ENCODE results near the gene UGT1A1. TPM values are rescaled to one million over a fixed set of nuclear protein-coding genes. Genes with fewer than 3 reads are reported as not detected.

The UGT1A1 gene
- total and polyA plus RNA-seq, 4 donors: 145 to 386 (median 288) TPM; not detected in 1

GRCh38 chr2:233820774-233821105 is 60.7 kb downstream of the UGT1A1 start:
- Histone ChIP-seq H3K9me3 (ENCODE audit: control insufficient read depth in 4 of 4, low read length in 3 of 4) (no peaks in the 10 kb centered on the region), H3K36me3 (ENCODE audit: control insufficient read depth in 4 of 4, insufficient read depth in 3 of 4, low read depth in 1 of 4, low read length in 3 of 4) (no peaks in the 10 kb centered on the region), H3K9ac (ENCODE audit: low read depth in 1 of 2, low read length in 2 of 2) (no peak overlapping the region), H3K27me3 (ENCODE audit: control insufficient read depth in 4 of 4, insufficient read depth in 4 of 4, low read length in 3 of 4) (no peaks in the 10 kb centered on the region), H3K4me3 (ENCODE audit: low read depth in 1 of 3, low read length in 3 of 3) (no peak overlapping the region), H3K27ac (ENCODE audit: low read depth in 1 of 2, low read length in 2 of 2) (no peak overlapping the region), H3K4me1 (ENCODE audit: control insufficient read depth in 4 of 4, insufficient read depth in 4 of 4, low read length in 3 of 4) (peaks cover 6 to 38% (median 24%) of the 10 kb centered on the region in 4 donors)
- no peak for TF ChIP-seq RAD21 (IDR thresholded peaks at IDR 0.05)
- no peak for TF ChIP-seq MAX (IDR thresholded peaks at IDR 0.05)
- no peak for TF ChIP-seq FOXA2 (IDR thresholded peaks at IDR 0.05)
- TF ChIP-seq TAF1 (conservative IDR thresholded peaks at IDR 0.05): no peak
- no peak for TF ChIP-seq ZBTB33 (IDR thresholded peaks at IDR 0.05)
- no peak for TF ChIP-seq CTCF (IDR thresholded peaks at IDR 0.05; ENCODE audit: low read depth, low read length, missing input control)
- no peak for TF ChIP-seq YY1 (IDR thresholded peaks at IDR 0.05)
- no peak for TF ChIP-seq SP1 (IDR thresholded peaks at IDR 0.05)
- TF ChIP-seq JUND (IDR thresholded peaks at IDR 0.05): no peak
- no peak for TF ChIP-seq HNF4A (conservative IDR thresholded peaks at IDR 0.05)
- TF ChIP-seq GABPA (IDR thresholded peaks at IDR 0.05 in 1 of 2, conservative IDR thresholded peaks at IDR 0.05 in 1 of 2): no peak
- DNase-seq (ENCODE audit: low spot score): no peak
- WGBS: 95% methylated on average over 6 of the region's 6 CpGs

GRCh38 chr2:233821196-233821595 is 61.1 kb downstream of the UGT1A1 start:
- H3K27ac ChIP-seq (ENCODE audit: low read depth in 1 of 2, low read length in 2 of 2): peak overlapping the region in 1 of 2 donors; percentile 88
- TF ChIP-seq GABPA (IDR thresholded peaks at IDR 0.05 in 1 of 2, conservative IDR thresholded peaks at IDR 0.05 in 1 of 2) (no peak), FOXA1 (IDR thresholded peaks at IDR 0.05) (no peak), HNF4G (IDR thresholded peaks at IDR 0.05) (no peak), MAX (IDR thresholded peaks at IDR 0.05) (no peak), HNF4A (conservative IDR thresholded peaks at IDR 0.05) (no peak), TAF1 (conservative IDR thresholded peaks at IDR 0.05) (no peak), REST (IDR thresholded peaks at IDR 0.05) (no peak), SP1 (IDR thresholded peaks at IDR 0.05) (no peak), EGR1 (IDR thresholded peaks at IDR 0.05; ENCODE audit: low read depth in 2 of 2) (no peak), RXRA (IDR thresholded peaks at IDR 0.05) (no peak), FOXA2 (IDR thresholded peaks at IDR 0.05) (no peak), CTCF (IDR thresholded peaks at IDR 0.05; ENCODE audit: low read depth, low read length, missing input control) (no peak), ZBTB33 (IDR thresholded peaks at IDR 0.05) (no peak), RAD21 (IDR thresholded peaks at IDR 0.05) (no peak), JUND (IDR thresholded peaks at IDR 0.05) (no peak), YY1 (IDR thresholded peaks at IDR 0.05) (no peak), ATF3 (IDR thresholded peaks at IDR 0.05) (no peak), NR2F2 (IDR thresholded peaks at IDR 0.05) (no peak)
- H3K27me3 ChIP-seq (ENCODE audit: control insufficient read depth in 4 of 4, insufficient read depth in 4 of 4, low read length in 3 of 4): no peaks in the 10 kb centered on the region
- no peak overlapping the region for H3K4me3 ChIP-seq (ENCODE audit: low read depth in 1 of 3, low read length in 3 of 3)
- 92% methylated on average over 3 of the region's 3 CpGs for WGBS
- DNase-seq (ENCODE audit: low spot score): no peak
- peaks cover 6 to 38% (median 24%) of the 10 kb centered on the region in 4 donors for H3K4me1 ChIP-seq (ENCODE audit: control insufficient read depth in 4 of 4, insufficient read depth in 4 of 4, low read length in 3 of 4)
- H3K36me3 ChIP-seq (ENCODE audit: control insufficient read depth in 4 of 4, insufficient read depth in 3 of 4, low read depth in 1 of 4, low read length in 3 of 4): no peaks in the 10 kb centered on the region
- no peaks in the 10 kb centered on the region for H3K9me3 ChIP-seq (ENCODE audit: control insufficient read depth in 4 of 4, low read length in 3 of 4)
- H3K9ac ChIP-seq (ENCODE audit: low read depth in 1 of 2, low read length in 2 of 2): no peak overlapping the region

Measured in liver (tissue), 9 donors.